Stimulated activated CD4-positive, alpha-beta T cell treated with anti-CD3 and anti-CD28 coated beads, TNF-alpha, amount 100 ng/mL, for 24 hours (primary cell): ENCODE data around the gene NOS2.
A peak's percentile ranks its signal among the peaks of the same experiment; 100 is the strongest.
"Not testable (repeated sequence)": the region's sequence is repeated elsewhere in the genome, so short reads cannot be mapped to it uniquely, and the experiment has no call there.

ENCODE experiments used
- DNase-seq, 3 experiments: peaks; one replicate each; pipeline ENCODE4 v3.0.0-alpha.2; 2020; ENCODE audit warnings: low read depth in 3 of 3

The NOS2 gene

GRCh38 chr17:27800522-27800921 is at the start of gene NOS2:
Gene NOS2, minus strand, starts transcription at chr17:27800529. Its CDS starts 1,720 bp downstream, at chr17:27798809.
- no peak for DNase-seq

GRCh38 chr17:27849474-27850185 is 49.3 kb upstream of the NOS2 start:
- no peak for DNase-seq

GRCh38 chr17:27848931-27849330 is 48.6 kb upstream of the NOS2 start:
- no peak for DNase-seq

GRCh38 chr17:27846808-27847307 is 46.5 kb upstream of the NOS2 start:
- not testable (repeated sequence) for DNase-seq

GRCh38 chr17:27846042-27846655 is 45.8 kb upstream of the NOS2 start:
- DNase-seq, result peak in 1 of 3 experiments; percentile 4

- DNase-seq, result no peak
Observed at GRCh38 chr17:27845264-27846041, 45.1 kb upstream of the NOS2 start.

GRCh38 chr17:27840688-27841087 is 40.4 kb upstream of the NOS2 start:
- DNase-seq, result no peak

- DNase-seq, result not testable (repeated sequence)
Observed at GRCh38 chr17:27840406-27840678, 40.0 kb upstream of the NOS2 start.

- not testable (repeated sequence) for DNase-seq
Observed at GRCh38 chr17:27839571-27840405, 39.5 kb upstream of the NOS2 start.

- DNase-seq, result not testable (repeated sequence)
Observed at GRCh38 chr17:27838607-27839006, 38.3 kb upstream of the NOS2 start.

GRCh38 chr17:27837769-27838168 is 37.4 kb upstream of the NOS2 start:
- DNase-seq, result not testable (repeated sequence)

GRCh38 chr17:27836651-27837050 is 36.3 kb upstream of the NOS2 start:
- no peak for DNase-seq

- DNase-seq, result no peak
Observed at GRCh38 chr17:27834571-27834970, 34.2 kb upstream of the NOS2 start.

- DNase-seq, result no peak
Observed at GRCh38 chr17:27832831-27833230, 32.5 kb upstream of the NOS2 start.

- DNase-seq, result not testable (repeated sequence)
Observed at GRCh38 chr17:27829888-27830287, 29.6 kb upstream of the NOS2 start.

- not testable (repeated sequence) for DNase-seq
Observed at GRCh38 chr17:27829143-27829711, 28.9 kb upstream of the NOS2 start.

GRCh38 chr17:27825459-27825858 is 25.1 kb upstream of the NOS2 start:
- no peak for DNase-seq

GRCh38 chr17:27824745-27825144 is 24.4 kb upstream of the NOS2 start:
- no peak for DNase-seq

GRCh38 chr17:27824176-27824715 is 23.9 kb upstream of the NOS2 start:
- DNase-seq, result no peak

- DNase-seq, result not testable (repeated sequence)
Observed at GRCh38 chr17:27822108-27822507, 21.8 kb upstream of the NOS2 start.

- no peak for DNase-seq
Observed at GRCh38 chr17:27821318-27821717, 21.0 kb upstream of the NOS2 start.
